ENCODE results near the gene SERINC2.
"Not testable (repeated sequence)": the region's sequence is repeated elsewhere in the genome, so short reads cannot be mapped to it uniquely, and the experiment has no call there.

The SERINC2 gene

GRCh38 chr1:31383967-31384366 is 29.0 kb upstream of the SERINC2 start:
- no peak for DNase-seq (ENCODE audit: low read depth in 2 of 2)

GRCh38 chr1:31386576-31387243 is 26.3 kb upstream of the SERINC2 start:
- not testable (repeated sequence) for DNase-seq (ENCODE audit: low read depth in 2 of 2)

GRCh38 chr1:31387612-31388011 is 25.4 kb upstream of the SERINC2 start:
- no peak for DNase-seq (ENCODE audit: low read depth in 2 of 2)

- no peak for DNase-seq (ENCODE audit: low read depth in 2 of 2)
These were observed 23.4 kb upstream of the SERINC2 start for GRCh38 chr1:31389616-31390015.

- DNase-seq (ENCODE audit: low read depth in 2 of 2) = no peak
These were observed 22.9 kb upstream of the SERINC2 start for GRCh38 chr1:31390071-31390470.

- DNase-seq (ENCODE audit: low read depth in 2 of 2) = no peak
These were observed 19.6 kb upstream of the SERINC2 start for GRCh38 chr1:31393463-31393862.

GRCh38 chr1:31394584-31395193 is 18.3 kb upstream of the SERINC2 start:
- peak; percentile 63 to 79 for DNase-seq (ENCODE audit: low read depth in 2 of 2)

GRCh38 chr1:31396633-31397351 is 16.2 kb upstream of the SERINC2 start:
- DNase-seq (ENCODE audit: low read depth in 2 of 2) = no peak

GRCh38 chr1:31397360-31398095 is 15.5 kb upstream of the SERINC2 start:
- no peak for DNase-seq (ENCODE audit: low read depth in 2 of 2)

- DNase-seq (ENCODE audit: low read depth in 2 of 2) = no peak
These were observed 14.8 kb upstream of the SERINC2 start for GRCh38 chr1:31398246-31398645.

GRCh38 chr1:31399976-31400375 is 13.0 kb upstream of the SERINC2 start:
- DNase-seq (ENCODE audit: low read depth in 2 of 2) = no peak

GRCh38 chr1:31400393-31400792 is 12.6 kb upstream of the SERINC2 start:
- no peak for DNase-seq (ENCODE audit: low read depth in 2 of 2)

GRCh38 chr1:31401241-31401640 is 11.8 kb upstream of the SERINC2 start:
- no peak for DNase-seq (ENCODE audit: low read depth in 2 of 2)

- no peak for DNase-seq (ENCODE audit: low read depth in 2 of 2)
These were observed 7.3 kb upstream of the SERINC2 start for GRCh38 chr1:31405578-31406245.

GRCh38 chr1:31407029-31407626 is 5.9 kb upstream of the SERINC2 start:
- no peak for DNase-seq (ENCODE audit: low read depth in 2 of 2)

- DNase-seq (ENCODE audit: low read depth in 2 of 2) = no peak
These were observed 4.2 kb upstream of the SERINC2 start for GRCh38 chr1:31408788-31409318.

- DNase-seq (ENCODE audit: low read depth in 2 of 2) = no peak
These were observed 2.8 kb upstream of the SERINC2 start for GRCh38 chr1:31409946-31410858.

- DNase-seq (ENCODE audit: low read depth in 2 of 2) = no peak
These were observed 2.1 kb upstream of the SERINC2 start for GRCh38 chr1:31410871-31411270.

GRCh38 chr1:31412205-31412604 is 808 bp upstream of the SERINC2 start:
- DNase-seq (ENCODE audit: low read depth in 2 of 2) = no peak

GRCh38 chr1:31413405-31414001 is 490 bp downstream of the SERINC2 start:
- DNase-seq (ENCODE audit: low read depth in 2 of 2) = no peak

All from stimulated activated CD4-positive, alpha-beta T cell treated with anti-CD3 and anti-CD28 coated beads, Interleukin-15, amount 100 ng/mL, for 48 hours (primary cell).